Keratinocyte (primary cell): ENCODE measurements around the gene RNF169. TPM values are rescaled to one million over a fixed set of nuclear protein-coding genes. Genes with fewer than 3 reads are reported as not detected.

Experiments used
- DNase-seq: peaks from one replicate; pipeline ENCODE4 v3.0.0-alpha.2; 2011; ENCODE audit warnings: low read depth, missing footprints, low spot score
- FAIRE-seq: peaks from 2 replicates; lab custom pipeline; 2011; peaks lifted over from hg19 to GRCh38; lab: Jason Lieb, UNC
- H2AFZ ChIP-seq: 2 replicates; pipeline ENCODE4 v1.6.0; 2012; ENCODE audit warnings: low read length, control low read depth, inconsistent platforms; ENCODE audit not compliant: control insufficient read depth
- H3K27ac ChIP-seq: 2 replicates; pipeline ENCODE4 v1.5.1; 2011; ENCODE audit warnings: low read length; ENCODE audit not compliant: control insufficient read depth, insufficient read depth
- H3K27me3 ChIP-seq: 3 replicates; pipeline ENCODE4 v1.6.0; 2011; ENCODE audit warnings: low read length; ENCODE audit not compliant: control insufficient read depth, insufficient read depth; ENCODE audit errors: extremely low read depth
- H3K36me3 ChIP-seq, 2 experiments: 2 replicates in 1 of 2; 3 replicates in 1 of 2; pipeline ENCODE4 v1.5.1; 2011; ENCODE audit warnings: low read length in 2 of 2, mild to moderate bottlenecking in 1 of 2; ENCODE audit not compliant: control insufficient read depth in 2 of 2, insufficient read depth in 2 of 2; ENCODE audit errors: extremely low read depth in 1 of 2
- H3K4me1 ChIP-seq: 3 replicates; pipeline ENCODE4 v1.5.1; 2011; ENCODE audit warnings: low read length; ENCODE audit not compliant: control insufficient read depth, insufficient read depth; ENCODE audit errors: extremely low read depth
- H3K4me2 ChIP-seq: 3 replicates; pipeline ENCODE4 v1.6.0; 2011; ENCODE audit warnings: low read depth, low read length; ENCODE audit not compliant: control insufficient read depth, insufficient read depth; ENCODE audit errors: extremely low read depth
- H3K4me3 ChIP-seq, 3 experiments: fragments of 200-600 bp in 1 of 3; sonication (generic) in 1 of 3; 2 replicates in 2 of 3; 3 replicates in 1 of 3; pipeline ENCODE4 v1.5.1; 2011 to 2016; ENCODE audit warnings: low read length in 3 of 3, mild to moderate bottlenecking in 3 of 3, control low read depth in 2 of 3, inconsistent platforms in 1 of 3, low read depth in 1 of 3, mixed read lengths in 1 of 3, mixed run types in 1 of 3, moderate library complexity in 1 of 3; ENCODE audit not compliant: control insufficient read depth in 2 of 3, insufficient read depth in 2 of 3; ENCODE audit errors: extremely low read depth in 1 of 3
- H3K79me2 ChIP-seq: 2 replicates; pipeline ENCODE4 v1.6.0; 2012; ENCODE audit warnings: low read length; ENCODE audit not compliant: control insufficient read depth, insufficient read depth
- H3K9ac ChIP-seq: 3 replicates; pipeline ENCODE4 v1.6.0; 2011; ENCODE audit warnings: low read length; ENCODE audit not compliant: control insufficient read depth, insufficient read depth; ENCODE audit errors: extremely low read depth
- H3K9me1 ChIP-seq: 3 replicates; pipeline ENCODE4 v1.6.0; 2011; ENCODE audit warnings: low read length; ENCODE audit not compliant: control insufficient read depth, insufficient read depth; ENCODE audit errors: extremely low read depth
- H3K9me3 ChIP-seq: 2 replicates; pipeline ENCODE4 v1.5.1; 2012; ENCODE audit warnings: low read depth, low read length; ENCODE audit not compliant: control insufficient read depth
- H4K20me1 ChIP-seq: 3 replicates; pipeline ENCODE4 v1.6.0; 2011; ENCODE audit warnings: low read length; ENCODE audit not compliant: control insufficient read depth, insufficient read depth; ENCODE audit errors: extremely low read depth
- CTCF ChIP-seq, 3 experiments: IDR thresholded peaks in 1 of 3; conservative IDR thresholded peaks in 1 of 3; optimal IDR thresholded peaks in 1 of 3; 2 replicates in 2 of 3; 3 replicates in 1 of 3; pipeline versions ENCODE3 to v1.5.1; 2011; ENCODE audit warnings: low read length in 3 of 3, mild to moderate bottlenecking in 3 of 3, moderate library complexity in 2 of 3, control low read depth in 1 of 3, inconsistent platforms in 1 of 3; ENCODE audit not compliant: insufficient read depth in 2 of 3; ENCODE audit errors: extremely low read depth in 1 of 3
- EZH2 ChIP-seq: IDR thresholded peaks from one replicate; pipeline ENCODE4 v1.6.1; 2012; ENCODE audit warnings: inconsistent platforms, mild to moderate bottlenecking, low read length, moderate library complexity
- dilution Hi-C: fragments of 300-500 bp; cut with MboI; formaldehyde crosslinking; loops from one replicate; pipeline ENCODE4 v1.7.0; 2020; ENCODE audit warnings: low sequenced_read_pairs; ENCODE audit not compliant: extremely low pct_ligation_motif_present
- polyA plus RNA-seq, 5 experiments: library from polyadenylated mRNA; depleted of rRNA in 3 of 5; stranded (reverse) in 3 of 5; stranded (forward) in 1 of 5; unstranded in 1 of 5; fragments of >200 nt; gene quantifications; 1 replicate in 1 of 5; 2 replicates in 3 of 5; 3 replicates in 1 of 5; pipeline versions ENCODE4 v1.2.1 to v1.2.3, GENCODE V29; 2011 to 2012; ENCODE audit warnings: missing spikeins in 2 of 5, low read depth in 1 of 5, low replicate concordance in 1 of 5

RNF169 gene
- polyA plus RNA-seq, 1 donor (not counting 4 experiments of a cell fraction or from before 2014, with no cell fraction given), result 8.9 TPM

DNA sequence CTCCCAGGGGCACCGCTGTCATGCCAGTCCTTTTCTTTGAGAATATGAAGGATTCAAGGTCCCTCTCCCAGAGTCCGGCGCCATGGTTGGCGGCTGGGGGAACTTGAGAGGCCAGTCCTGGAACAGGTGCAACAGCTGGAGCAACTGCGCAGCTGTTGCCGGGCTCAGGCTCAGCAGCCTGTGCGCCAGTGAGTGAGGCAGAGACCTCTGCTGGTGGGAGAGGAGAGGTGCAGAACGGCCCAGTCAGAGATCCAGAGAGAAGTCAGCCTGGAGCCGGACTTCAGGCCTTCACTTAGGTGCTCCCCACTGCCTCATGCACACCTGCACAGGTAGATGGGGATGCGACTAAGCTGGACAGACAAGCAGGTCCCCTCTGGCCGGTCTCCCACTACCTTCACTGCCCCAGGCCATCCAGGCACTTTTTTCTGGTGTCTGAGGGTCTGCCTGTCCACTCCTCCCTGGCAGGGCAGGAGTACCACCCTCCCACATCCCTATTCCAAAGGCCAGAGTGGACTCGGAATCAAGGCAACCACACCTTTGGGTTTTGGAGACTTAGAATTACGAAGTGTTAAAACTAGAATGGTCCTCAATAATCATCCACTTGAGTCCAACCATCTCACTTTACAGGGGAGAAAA lies 22.0 kb upstream of the RNF169 start:
- peak; percentile 39 for FAIRE-seq
- no peak overlapping the region for H3K9ac ChIP-seq
- no peaks in the 10 kb centered on the region for H3K9me1 ChIP-seq
- no peaks in the 10 kb centered on the region for H3K36me3 ChIP-seq
- TF ChIP-seq CTCF (optimal IDR thresholded peaks at IDR 0.05 in 1 of 3, IDR thresholded peaks at IDR 0.05 in 1 of 3, conservative IDR thresholded peaks at IDR 0.05 in 1 of 3; ENCODE audit: extremely low read depth in 1 of 3, insufficient read depth in 2 of 3, low read length in 3 of 3) (peak; percentile 90 to 97 (median 94)), EZH2 (no peak)
- no peak for DNase-seq
- H3K4me2 ChIP-seq, result no peak overlapping the region
- dilution Hi-C loops, result no loop called here
- peaks cover 45% of the 10 kb centered on the region for H3K27me3 ChIP-seq
- H2AFZ ChIP-seq, result no peak overlapping the region
- no peaks in the 10 kb centered on the region for H3K4me1 ChIP-seq
- no peak overlapping the region for H3K4me3 ChIP-seq
- no peaks in the 10 kb centered on the region for H4K20me1 ChIP-seq
- H3K9me3 ChIP-seq, result no peaks in the 10 kb centered on the region
- H3K79me2 ChIP-seq, result no peaks in the 10 kb centered on the region
- no peak overlapping the region for H3K27ac ChIP-seq

GRCh38 chr11:74729397-74729796 lies 19.3 kb upstream of the RNF169 start:
- Histone ChIP-seq H3K27me3 (peaks cover 60% of the 10 kb centered on the region), H3K9me3 (no peaks in the 10 kb centered on the region), H3K27ac (no peak overlapping the region), H3K36me3 (no peaks in the 10 kb centered on the region), H3K9me1 (no peaks in the 10 kb centered on the region), H3K79me2 (no peaks in the 10 kb centered on the region), H3K4me1 (no peaks in the 10 kb centered on the region), H3K4me2 (no peak overlapping the region), H2AFZ (no peak overlapping the region), H3K9ac (no peak overlapping the region), H4K20me1 (no peaks in the 10 kb centered on the region), H3K4me3 (no peak overlapping the region)
- DNase-seq, result no peak
- dilution Hi-C loops, result no loop called here
- no peak for FAIRE-seq
- TF ChIP-seq CTCF (optimal IDR thresholded peaks at IDR 0.05 in 1 of 3, IDR thresholded peaks at IDR 0.05 in 1 of 3, conservative IDR thresholded peaks at IDR 0.05 in 1 of 3; ENCODE audit: extremely low read depth in 1 of 3, insufficient read depth in 2 of 3, low read length in 3 of 3), result no peak
- no peak for TF ChIP-seq EZH2
